Right lobe of liver (tissue), 4 donors: ENCODE measurements around the gene QSER1.

Experiments used
- POLR2A ChIP-seq: fragments of 450-650 bp; IDR thresholded peaks from one replicate; pipeline ENCODE4 v1.6.1; 2017; ENCODE audit warnings: antibody characterized with exemption, mild to moderate bottlenecking
- TF ChIP-seq, protein P1 (sequence below), 4 donors: fragments of 200-600 bp in 3 of 4; fragments of 450-650 bp in 1 of 4; IDR thresholded peaks; one replicate each; pipeline versions ENCODE4 v1.5.1 to v1.8.0; 2016 to 2022; ENCODE audit warnings: antibody characterized with exemption in 4 of 4, mild to moderate bottlenecking in 2 of 4
- donor health status: DM: no; HTN: no; CAD: no.
- donor health status: DM: no; HTN: no; CAD: no.
- donor health status: DM: no; HTN: yes; CAD: no.

DNA sequence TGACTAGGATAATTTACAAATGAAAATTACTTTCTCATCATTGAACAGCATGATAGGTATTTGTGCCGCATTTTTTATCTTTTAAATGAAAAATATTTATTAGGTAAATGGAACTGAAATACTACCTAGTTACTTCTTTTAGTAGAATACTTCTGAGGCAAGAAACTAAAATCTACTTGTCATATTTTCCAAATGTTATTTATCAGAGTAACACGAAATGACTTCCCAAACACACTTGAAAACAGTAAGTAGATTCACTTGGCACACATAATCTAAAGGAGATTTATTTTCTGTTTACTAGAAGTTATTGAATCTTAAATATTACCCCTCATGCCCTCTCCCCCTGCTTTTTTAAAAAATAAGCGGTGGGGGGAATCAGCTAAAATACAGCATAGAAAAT lies 2.3 kb downstream of the QSER1 start:
- TF ChIP-seq, protein P1, sequence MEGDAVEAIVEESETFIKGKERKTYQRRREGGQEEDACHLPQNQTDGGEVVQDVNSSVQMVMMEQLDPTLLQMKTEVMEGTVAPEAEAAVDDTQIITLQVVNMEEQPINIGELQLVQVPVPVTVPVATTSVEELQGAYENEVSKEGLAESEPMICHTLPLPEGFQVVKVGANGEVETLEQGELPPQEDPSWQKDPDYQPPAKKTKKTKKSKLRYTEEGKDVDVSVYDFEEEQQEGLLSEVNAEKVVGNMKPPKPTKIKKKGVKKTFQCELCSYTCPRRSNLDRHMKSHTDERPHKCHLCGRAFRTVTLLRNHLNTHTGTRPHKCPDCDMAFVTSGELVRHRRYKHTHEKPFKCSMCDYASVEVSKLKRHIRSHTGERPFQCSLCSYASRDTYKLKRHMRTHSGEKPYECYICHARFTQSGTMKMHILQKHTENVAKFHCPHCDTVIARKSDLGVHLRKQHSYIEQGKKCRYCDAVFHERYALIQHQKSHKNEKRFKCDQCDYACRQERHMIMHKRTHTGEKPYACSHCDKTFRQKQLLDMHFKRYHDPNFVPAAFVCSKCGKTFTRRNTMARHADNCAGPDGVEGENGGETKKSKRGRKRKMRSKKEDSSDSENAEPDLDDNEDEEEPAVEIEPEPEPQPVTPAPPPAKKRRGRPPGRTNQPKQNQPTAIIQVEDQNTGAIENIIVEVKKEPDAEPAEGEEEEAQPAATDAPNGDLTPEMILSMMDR (IDR thresholded peaks at IDR 0.05), result no peak
- TF ChIP-seq POLR2A, result no peak
